ENCODE measurements around the gene FLVCR2. TPM values are rescaled to one million over a fixed set of nuclear protein-coding genes. Genes with fewer than 3 reads are reported as not detected.
A peak's percentile ranks its signal among the peaks of the same experiment; 100 is the strongest.

The FLVCR2 gene
- total RNA-seq, 1 donor from 2014 or later: 0.75 TPM

DNA sequence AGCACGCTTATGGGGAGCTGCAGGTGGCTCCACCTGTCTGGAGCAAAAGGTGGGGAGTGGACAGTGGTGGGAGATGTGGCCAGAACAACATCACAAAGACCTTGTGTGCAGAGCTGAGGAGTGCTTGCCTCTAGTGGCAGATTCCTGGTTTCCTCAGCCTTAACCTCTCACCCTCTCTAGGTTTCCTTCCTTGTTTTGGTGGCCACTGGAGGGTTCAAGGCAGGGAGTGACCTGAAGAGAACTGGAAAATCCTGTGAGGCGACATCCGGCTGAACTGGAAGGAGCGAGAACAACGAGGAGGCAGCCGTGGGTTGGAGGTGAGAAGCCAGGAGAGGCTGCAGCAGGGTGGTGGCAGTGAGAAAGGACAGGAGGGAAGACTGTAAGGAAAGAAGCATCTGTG lies 6.3 kb upstream of the FLVCR2 start:
- DNase-seq (ENCODE audit: low read depth): no peak
- TF ChIP-seq, protein P1, sequence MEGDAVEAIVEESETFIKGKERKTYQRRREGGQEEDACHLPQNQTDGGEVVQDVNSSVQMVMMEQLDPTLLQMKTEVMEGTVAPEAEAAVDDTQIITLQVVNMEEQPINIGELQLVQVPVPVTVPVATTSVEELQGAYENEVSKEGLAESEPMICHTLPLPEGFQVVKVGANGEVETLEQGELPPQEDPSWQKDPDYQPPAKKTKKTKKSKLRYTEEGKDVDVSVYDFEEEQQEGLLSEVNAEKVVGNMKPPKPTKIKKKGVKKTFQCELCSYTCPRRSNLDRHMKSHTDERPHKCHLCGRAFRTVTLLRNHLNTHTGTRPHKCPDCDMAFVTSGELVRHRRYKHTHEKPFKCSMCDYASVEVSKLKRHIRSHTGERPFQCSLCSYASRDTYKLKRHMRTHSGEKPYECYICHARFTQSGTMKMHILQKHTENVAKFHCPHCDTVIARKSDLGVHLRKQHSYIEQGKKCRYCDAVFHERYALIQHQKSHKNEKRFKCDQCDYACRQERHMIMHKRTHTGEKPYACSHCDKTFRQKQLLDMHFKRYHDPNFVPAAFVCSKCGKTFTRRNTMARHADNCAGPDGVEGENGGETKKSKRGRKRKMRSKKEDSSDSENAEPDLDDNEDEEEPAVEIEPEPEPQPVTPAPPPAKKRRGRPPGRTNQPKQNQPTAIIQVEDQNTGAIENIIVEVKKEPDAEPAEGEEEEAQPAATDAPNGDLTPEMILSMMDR (conservative IDR thresholded peaks at IDR 0.05; ENCODE audit: low read depth, low read length): no peak
- no peak overlapping the region for H3K4me3 ChIP-seq (ENCODE audit: low read depth, low read length)

DNA sequence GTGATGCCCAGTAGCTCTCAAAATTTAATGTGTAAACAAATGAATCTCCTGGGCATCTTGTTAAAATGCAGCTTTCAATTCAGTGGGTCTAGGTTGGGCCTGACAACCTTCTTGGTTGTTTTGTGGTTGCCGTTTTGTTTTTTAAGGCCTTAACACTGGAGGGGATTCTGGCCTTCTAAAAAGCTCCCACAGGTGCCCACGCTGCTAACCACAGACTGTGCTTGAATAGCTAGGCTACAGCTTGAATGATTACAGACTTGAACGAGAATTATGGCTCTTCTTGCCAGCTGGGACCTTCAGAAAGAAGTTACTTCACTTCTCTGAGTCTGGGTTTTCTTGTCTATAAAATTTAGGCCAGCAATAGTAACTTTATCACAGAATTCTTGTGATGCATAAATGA lies 1.3 kb upstream of the FLVCR2 start:
- DNase-seq (ENCODE audit: low read depth): no peak
- TF ChIP-seq, protein P1 (conservative IDR thresholded peaks at IDR 0.05; ENCODE audit: low read depth, low read length): no peak
- H3K4me3 ChIP-seq (ENCODE audit: low read depth, low read length): no peak overlapping the region

DNA sequence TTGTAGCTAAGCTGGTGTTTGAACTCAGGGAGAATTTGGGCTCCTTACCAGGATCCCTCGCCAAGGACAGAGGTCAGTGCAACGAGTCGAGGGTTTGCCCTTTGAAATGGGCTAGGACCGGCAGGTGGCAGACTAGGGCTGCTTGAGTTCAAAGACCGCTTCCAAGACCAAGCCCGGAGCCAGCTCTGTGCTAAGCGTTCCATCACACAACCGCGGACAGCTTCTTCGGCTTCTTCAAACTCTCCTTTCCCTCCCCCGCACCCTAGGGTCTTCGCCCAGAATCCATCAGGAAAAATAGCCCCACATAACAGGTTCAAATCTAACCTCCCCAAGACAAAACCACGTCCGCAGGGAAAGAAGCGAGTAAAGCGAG lies 705 bp upstream of the FLVCR2 start:
- TF ChIP-seq, protein P1 (conservative IDR thresholded peaks at IDR 0.05; ENCODE audit: low read depth, low read length): peak; percentile 94
- DNase-seq (ENCODE audit: low read depth): no peak
- peak overlapping the region; percentile 77 for H3K4me3 ChIP-seq (ENCODE audit: low read depth, low read length)

DNA sequence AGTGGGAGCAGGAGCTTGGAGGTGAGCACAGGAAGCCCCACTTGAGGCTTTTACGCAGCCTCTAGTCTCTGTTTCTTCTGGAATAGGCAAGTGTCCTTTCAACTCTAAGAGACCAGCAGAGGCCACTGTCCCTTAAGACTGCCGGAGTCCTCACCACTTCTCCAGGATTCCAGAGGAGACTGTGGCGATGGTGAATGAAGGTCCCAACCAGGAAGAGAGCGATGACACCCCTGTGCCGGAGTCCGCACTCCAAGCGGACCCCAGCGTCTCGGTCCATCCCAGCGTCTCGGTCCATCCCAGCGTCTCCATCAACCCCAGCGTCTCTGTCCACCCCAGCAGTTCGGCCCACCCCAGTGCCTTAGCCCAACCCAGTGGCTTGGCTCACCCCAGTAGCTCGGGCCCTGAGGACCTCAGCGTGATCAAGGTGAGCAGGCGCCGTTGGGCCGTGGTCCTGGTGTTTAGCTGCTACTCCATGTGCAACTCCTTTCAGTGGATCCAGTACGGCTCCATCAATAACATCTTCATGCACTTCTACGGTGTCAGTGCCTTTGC lies 442 bp downstream of the FLVCR2 start:
- H3K4me3 ChIP-seq (ENCODE audit: low read depth, low read length): peak overlapping the region; percentile 77
- no peak for DNase-seq (ENCODE audit: low read depth)
- TF ChIP-seq, protein P1 (conservative IDR thresholded peaks at IDR 0.05; ENCODE audit: low read depth, low read length): peak; percentile 55

DNA sequence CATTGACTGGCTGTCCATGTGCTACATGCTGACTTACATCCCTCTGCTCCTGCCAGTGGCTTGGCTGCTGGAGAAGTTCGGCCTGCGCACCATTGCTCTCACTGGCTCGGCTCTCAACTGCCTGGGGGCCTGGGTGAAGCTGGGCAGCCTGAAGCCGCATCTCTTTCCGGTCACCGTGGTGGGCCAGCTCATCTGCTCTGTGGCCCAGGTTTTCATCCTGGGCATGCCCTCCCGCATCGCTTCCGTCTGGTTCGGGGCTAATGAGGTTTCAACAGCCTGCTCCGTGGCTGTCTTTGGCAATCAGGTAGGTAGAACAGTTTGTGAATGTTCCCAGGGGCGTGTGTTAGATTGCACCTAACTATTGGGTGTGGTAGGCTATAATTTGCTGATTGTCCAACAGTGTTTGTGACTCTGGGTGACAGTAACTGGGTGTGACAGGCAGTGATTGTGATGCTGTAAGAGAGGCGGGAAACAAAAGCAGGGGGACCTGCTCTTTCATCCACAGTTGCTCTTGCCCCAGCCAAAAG lies 981 bp downstream of the FLVCR2 start:
- TF ChIP-seq, protein P1 (conservative IDR thresholded peaks at IDR 0.05; ENCODE audit: low read depth, low read length): no peak
- no peak for DNase-seq (ENCODE audit: low read depth)
- peak overlapping the region; percentile 77 for H3K4me3 ChIP-seq (ENCODE audit: low read depth, low read length)

DNA sequence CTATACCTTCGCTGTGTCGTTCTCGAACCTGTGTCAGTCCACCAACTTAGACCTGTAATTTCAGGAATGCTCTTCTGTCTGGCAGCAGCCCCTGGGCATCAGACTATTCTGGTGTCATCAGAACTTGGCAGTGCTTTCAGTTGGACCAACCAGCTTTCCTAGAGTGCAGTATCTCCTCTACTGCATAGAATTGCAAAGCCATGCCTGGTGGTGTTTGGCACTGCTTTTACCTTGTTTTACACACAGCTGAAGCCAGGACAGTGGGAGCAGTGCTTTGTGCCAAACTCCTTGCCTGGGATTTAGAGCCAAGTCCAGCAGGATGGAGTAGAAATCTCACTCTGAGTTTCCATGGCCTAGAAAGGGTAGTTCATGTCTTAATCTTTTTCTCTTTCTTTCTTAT lies 1.5 kb downstream of the FLVCR2 start:
- no peak for DNase-seq (ENCODE audit: low read depth)
- H3K4me3 ChIP-seq (ENCODE audit: low read depth, low read length): peak overlapping the region; percentile 77
- TF ChIP-seq, protein P1 (conservative IDR thresholded peaks at IDR 0.05; ENCODE audit: low read depth, low read length): no peak

DNA sequence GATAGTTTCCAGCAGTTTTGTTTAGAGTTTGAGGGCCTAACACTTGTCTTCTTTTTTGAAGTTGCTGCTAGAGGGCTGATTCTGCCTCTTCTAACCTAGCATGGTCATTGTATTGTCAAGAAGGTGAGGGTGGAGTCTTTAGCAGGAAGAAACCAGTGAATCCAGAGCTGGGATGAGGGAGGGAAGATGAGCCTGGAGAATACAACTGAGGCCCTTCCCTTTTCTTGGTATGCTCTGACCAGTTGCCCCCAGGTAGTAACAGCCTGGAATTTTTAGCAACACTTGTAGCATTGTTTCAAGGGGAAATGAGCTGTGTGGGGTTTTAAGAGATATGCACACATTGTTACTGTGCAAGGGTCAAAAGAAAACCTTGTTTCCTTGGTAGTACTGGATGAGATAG lies 9.0 kb downstream of the FLVCR2 start:
- DNase-seq (ENCODE audit: low read depth): no peak
- H3K4me3 ChIP-seq (ENCODE audit: low read depth, low read length): no peak overlapping the region
- TF ChIP-seq, protein P1 (conservative IDR thresholded peaks at IDR 0.05; ENCODE audit: low read depth, low read length): no peak
